IMR-90 (cell line): ENCODE measurements around the gene SERPING1. TPM values are rescaled to one million over a fixed set of nuclear protein-coding genes. Genes with fewer than 3 reads are reported as not detected.
A peak's percentile ranks its signal among the peaks of the same experiment; 100 is the strongest.

Experiments
- ATAC-seq: fragments of 200-7000 bp; cut with Tn5 transposase; 2 replicates; pipeline ENCODE4 v1.9.1; 2020; ENCODE audit warnings: low read depth, mild to moderate bottlenecking, moderate library complexity
- BruUV-seq: library from RNA; stranded (reverse); fragments of 400-500 nt; replicated peaks from 2 replicates; lab custom pipeline; 2021; lab: Mats Ljungman, UMichigan
- CTCF ChIA-PET: fragments of 300-600 bp; formaldehyde crosslinking; extraction: SDS; loops from one replicate; lab custom pipeline; 2021; ENCODE audit warnings: antibody characterized with exemption; lab: Yijun Ruan, JAX
- POLR2A ChIA-PET: fragments of 300-600 bp; sonication (Branson Sonifier 250); formaldehyde crosslinking; loops from one replicate; lab custom pipeline; 2022; ENCODE audit warnings: antibody characterized with exemption; ENCODE audit not compliant: unreplicated experiment; lab: Charles Lee
- DNase-seq: peaks from one replicate; pipeline ENCODE4 v3.0.0; 2013
- H2AFZ ChIP-seq: replicated peaks from 2 replicates; pipeline ENCODE3; 2013; ENCODE audit warnings: low read length, mild to moderate bottlenecking; ENCODE audit not compliant: poor library complexity
- H2AK5ac ChIP-seq: 2 replicates; pipeline ENCODE4 v1.6.1; 2013; ENCODE audit warnings: low read depth, low read length, inconsistent platforms
- H2AK9ac ChIP-seq: replicated peaks from 2 replicates; pipeline ENCODE3; 2013; ENCODE audit warnings: mild to moderate bottlenecking, low read depth, low read length, moderate library complexity; ENCODE audit not compliant: poor library complexity
- H2BK120ac ChIP-seq: 2 replicates; pipeline ENCODE4 v1.6.1; 2013; ENCODE audit warnings: low read depth, low read length, inconsistent platforms
- H2BK15ac ChIP-seq: 3 replicates; pipeline ENCODE4 v1.6.1; 2013; ENCODE audit warnings: low read depth, low read length, inconsistent platforms
- H2BK20ac ChIP-seq: 2 replicates; pipeline ENCODE4 v1.6.1; 2013; ENCODE audit warnings: low read depth, mild to moderate bottlenecking, inconsistent platforms, low read length, moderate library complexity
- H2BK5ac ChIP-seq: 2 replicates; pipeline ENCODE4 v1.6.1; 2013; ENCODE audit warnings: mild to moderate bottlenecking, low read depth, low read length, inconsistent platforms; ENCODE audit not compliant: poor library complexity, severe bottlenecking
- H3K14ac ChIP-seq: replicated peaks from 2 replicates; pipeline ENCODE4 v1.6.1; 2013; ENCODE audit warnings: low read depth, low read length, inconsistent platforms
- H3K18ac ChIP-seq: 2 replicates; pipeline ENCODE4 v1.6.1; 2013; ENCODE audit warnings: low read depth, low read length, control low read depth
- H3K23ac ChIP-seq: 2 replicates; pipeline ENCODE4 v1.6.1; 2013; ENCODE audit warnings: low read depth, low read length, inconsistent platforms
- H3K27ac ChIP-seq: 2 replicates; pipeline ENCODE4 v1.5.1; 2013; ENCODE audit warnings: mild to moderate bottlenecking, control low read depth, low read length; ENCODE audit not compliant: insufficient read depth
- H3K27me3 ChIP-seq: 2 replicates; pipeline ENCODE4 v1.6.1; 2013; ENCODE audit warnings: low read length; ENCODE audit not compliant: control insufficient read depth, insufficient read depth
- H3K36me3 ChIP-seq: 2 replicates; pipeline ENCODE4 v1.6.1; 2013; ENCODE audit warnings: low read length, mixed read lengths; ENCODE audit not compliant: control insufficient read depth, insufficient read depth
- H3K4ac ChIP-seq: 2 replicates; pipeline ENCODE4 v1.6.1; 2013; ENCODE audit warnings: low read depth, low read length, inconsistent platforms
- H3K4me1 ChIP-seq: 2 replicates; pipeline ENCODE4 v1.6.1; 2013; ENCODE audit warnings: low read length, mixed read lengths; ENCODE audit not compliant: control insufficient read depth, insufficient read depth
- H3K4me2 ChIP-seq: 2 replicates; pipeline ENCODE4 v1.6.1; 2013; ENCODE audit warnings: low read depth, mild to moderate bottlenecking, control low read depth, low read length, moderate library complexity
- H3K4me3 ChIP-seq: 2 replicates; pipeline ENCODE4 v1.5.1; 2013; ENCODE audit warnings: low read depth, mild to moderate bottlenecking, control low read depth, low read length, moderate library complexity; ENCODE audit not compliant: insufficient read depth
- H3K56ac ChIP-seq: 2 replicates; pipeline ENCODE4 v1.6.1; 2013; ENCODE audit warnings: low read length, inconsistent platforms; ENCODE audit not compliant: insufficient read depth; ENCODE audit errors: extremely low read depth
- H3K79me1 ChIP-seq, 2 experiments: 2 replicates each; pipeline ENCODE4 v1.6.1; 2013; ENCODE audit warnings: low read length in 2 of 2, inconsistent platforms in 1 of 2, low read depth in 1 of 2
- H3K9ac ChIP-seq: 2 replicates; pipeline ENCODE4 v1.6.1; 2013; ENCODE audit warnings: low read depth, low read length, control low read depth
- H3K9me1 ChIP-seq: 2 replicates; pipeline ENCODE4 v1.6.1; 2013; ENCODE audit warnings: low read length, inconsistent platforms; ENCODE audit not compliant: insufficient read depth
- H3K9me3 ChIP-seq: 2 replicates; pipeline ENCODE4 v1.6.1; 2013; ENCODE audit warnings: low read length; ENCODE audit not compliant: control insufficient read depth, insufficient read depth
- H4K20me1 ChIP-seq: 2 replicates; pipeline ENCODE4 v1.6.1; 2013; ENCODE audit warnings: low read length, inconsistent platforms; ENCODE audit not compliant: insufficient read depth
- H4K5ac ChIP-seq: 2 replicates; pipeline ENCODE4 v1.6.1; 2013; ENCODE audit warnings: mild to moderate bottlenecking, low read depth, low read length, control low read depth
- H4K8ac ChIP-seq, 2 experiments: 2 replicates each; pipeline ENCODE4 v1.6.1; 2013; ENCODE audit warnings: low read depth in 2 of 2, low read length in 2 of 2, control low read depth in 1 of 2, inconsistent platforms in 1 of 2
- H4K91ac ChIP-seq: 2 replicates; pipeline ENCODE4 v1.6.1; 2013; ENCODE audit warnings: low read depth, low read length, inconsistent platforms; ENCODE audit not compliant: insufficient read depth
- BHLHE40 ChIP-seq: fragments of 150-350 bp; IDR thresholded peaks from 2 replicates; pipeline ENCODE4 v1.6.1; 2016; ENCODE audit warnings: mild to moderate bottlenecking, low read depth, low read length
- CEBPB ChIP-seq: IDR thresholded peaks from 2 replicates; pipeline ENCODE4 v1.6.1; 2012; ENCODE audit warnings: low read depth, low read length, improper control_type of control experiment
- CHD1 ChIP-seq: IDR thresholded peaks from 2 replicates; pipeline ENCODE4 v1.6.1; 2012; ENCODE audit warnings: low read depth, low read length, improper control_type of control experiment
- FOS ChIP-seq: fragments of 150-350 bp; IDR thresholded peaks from 2 replicates; pipeline ENCODE4 v1.6.1; 2016; ENCODE audit warnings: low read depth, low read length
- MAFK ChIP-seq: IDR thresholded peaks from 2 replicates; pipeline ENCODE4 v1.6.1; 2012; ENCODE audit warnings: low read depth, low read length, improper control_type of control experiment
- MAZ ChIP-seq: IDR thresholded peaks from 2 replicates; pipeline ENCODE4 v1.6.1; 2012; ENCODE audit warnings: low read depth, mild to moderate bottlenecking, low read length, improper control_type of control experiment, moderate library complexity, borderline replicate concordance
- MXI1 ChIP-seq: IDR thresholded peaks from 2 replicates; pipeline ENCODE4 v1.6.1; 2012; ENCODE audit warnings: low read depth, mild to moderate bottlenecking, low read length, moderate library complexity, borderline replicate concordance
- POLR2A ChIP-seq: IDR thresholded peaks from 2 replicates; pipeline ENCODE4 v1.6.1; 2012; ENCODE audit warnings: mild to moderate bottlenecking, low read depth, low read length
- RAD21 ChIP-seq: IDR thresholded peaks from 2 replicates; pipeline ENCODE4 v1.6.1; 2012; ENCODE audit warnings: low read length, improper control_type of control experiment
- RFX5 ChIP-seq: IDR thresholded peaks from 2 replicates; pipeline ENCODE4 v1.8.0; 2012; ENCODE audit warnings: low read depth, mild to moderate bottlenecking, low read length, moderate library complexity
- SMC3 ChIP-seq: fragments of 150-350 bp; IDR thresholded peaks from 2 replicates; pipeline ENCODE4 v1.6.1; 2016; ENCODE audit warnings: low read depth, mild to moderate bottlenecking, antibody characterized with exemption, low read length, moderate library complexity
- WGBS, 2 experiments: methylation state at CpG; one replicate each; pipeline versions ENCODE4 v1.1.5 to v1.1.7; 2013; ENCODE audit warnings: missing lambda C conversion rate in 2 of 2; ENCODE audit not compliant: insufficient read length in 1 of 2; ENCODE audit errors: extremely low coverage in 2 of 2; 5-methylcytosine and 5-hydroxymethylcytosine counted together
- dilution Hi-C: fragments of 300-500 bp; cut with HindIII; formaldehyde crosslinking; loops from one replicate; pipeline ENCODE4 v1.14.3; 2018; ENCODE audit warnings: low sequenced_read_pairs; ENCODE audit not compliant: unreplicated experiment
- in situ Hi-C: fragments of 300-500 bp; cut with MboI; formaldehyde crosslinking; loops from 3 replicates; pipeline ENCODE4 v1.14.3; 2019; ENCODE audit warnings: low sequenced_read_pairs, inconsistent platforms, mixed read lengths
- intact Hi-C: fragments of 100-400 bp; cut with micrococcal nuclease; formaldehyde crosslinking; loops from 2 replicates; pipeline ENCODE4 v1.10.0; 2022
- polyA plus RNA-seq, 3 experiments: library from polyadenylated mRNA; depleted of rRNA; stranded (reverse); fragments of >200 nt; gene quantifications; 2 replicates each; pipeline ENCODE4 v1.2.3, GENCODE V29; 2012; ENCODE audit warnings: low replicate concordance in 1 of 3
- total RNA-seq: library from RNA; depleted of rRNA; stranded (reverse); fragments of >200 nt; gene quantifications from 2 replicates; pipeline ENCODE4 v1.2.3, GENCODE V29; 2012
- TF ChIP-seq, protein P1 (sequence below): conservative IDR thresholded peaks from 2 replicates; pipeline ENCODE4 v1.5.1; 2012; ENCODE audit warnings: mild to moderate bottlenecking, low read depth, low read length, improper control_type of control experiment
- TF ChIP-seq, protein P2 (sequence below): fragments of 150-350 bp; IDR thresholded peaks from 2 replicates; pipeline ENCODE4 v1.6.1; 2017; ENCODE audit warnings: mild to moderate bottlenecking, antibody characterized with exemption, low read length, low read depth

The SERPING1 gene
- total and polyA plus RNA-seq, 2 of the 4 experiments (the other 2 are of a cell fraction), result 2.0 to 30.7 TPM

DNA sequence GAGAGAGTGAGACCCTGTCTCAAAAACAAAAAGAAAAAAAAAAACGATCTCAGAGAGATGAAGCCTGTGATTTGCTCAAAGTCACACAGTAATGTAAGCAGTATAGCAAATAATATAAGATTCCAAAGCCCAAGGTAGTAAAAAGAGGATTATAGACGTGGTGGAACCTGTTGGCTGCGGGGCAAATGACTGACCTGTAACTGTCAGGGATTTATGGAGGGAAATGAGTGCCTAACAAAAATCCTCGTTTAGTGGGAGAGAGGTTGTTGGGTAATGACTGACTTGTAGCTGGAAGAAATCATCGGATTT lies 59.4 kb downstream of the SERPING1 start:
- WGBS, 2 experiments, result no CpG with 5 or more reads among the region's 5 CpGs

More for the DNA sequence above, 59.4 kb downstream of the SERPING1 start:
- Histone ChIP-seq H2AK5ac (no peak overlapping the region; the same call in 1 of the 2 replicates), H3K18ac (no peak overlapping the region), H3K56ac (peak overlapping the region; percentile 82; the same call in 1 of the 2 replicates), H3K27ac (no peak overlapping the region; the same call in 1 of the 2 replicates), H2BK120ac (no peak overlapping the region), H4K91ac (no peak overlapping the region), H2AK9ac (no peak overlapping the region), H3K9me1 (no peaks in the 10 kb centered on the region), H3K4ac (peak overlapping the region; percentile 76; the same call in 1 of the 2 replicates), H4K20me1 (no peaks in the 10 kb centered on the region; the same call in 1 of the 2 replicates), H3K4me1 (no peaks in the 10 kb centered on the region), H2BK15ac (no peak overlapping the region), H3K4me2 (peak overlapping the region; percentile 82), H2BK20ac (no peak overlapping the region), H3K23ac (peak overlapping the region; percentile 68; the same call in 1 of the 2 replicates), H3K9ac (peak overlapping the region; percentile 83), H3K79me1 (peaks cover 11 to 21% of the 10 kb centered on the region in 2 experiments), H4K8ac (peak overlapping the region; percentile 79 to 97), H4K5ac (peak overlapping the region; percentile 56), H3K36me3 (peaks cover 15% of the 10 kb centered on the region), H2BK5ac (peak overlapping the region; percentile 83), H3K27me3 (no peaks in the 10 kb centered on the region), H2AFZ (peak overlapping the region; percentile 62), H3K14ac (no peak overlapping the region), H3K9me3 (no peaks in the 10 kb centered on the region), H3K4me3 (no peak overlapping the region)
- no peak for DNase-seq
- ATAC-seq, result no peak
- dilution Hi-C loops (no loop called here), intact Hi-C loops (no loop called here), in situ Hi-C loops (no loop called here)
- ChIA-PET CTCF (no interaction called here), POLR2A (no interaction called here)
- no peak for TF ChIP-seq RAD21
- no peak for TF ChIP-seq MXI1
- TF ChIP-seq RFX5, result no peak
- TF ChIP-seq, protein P1, sequence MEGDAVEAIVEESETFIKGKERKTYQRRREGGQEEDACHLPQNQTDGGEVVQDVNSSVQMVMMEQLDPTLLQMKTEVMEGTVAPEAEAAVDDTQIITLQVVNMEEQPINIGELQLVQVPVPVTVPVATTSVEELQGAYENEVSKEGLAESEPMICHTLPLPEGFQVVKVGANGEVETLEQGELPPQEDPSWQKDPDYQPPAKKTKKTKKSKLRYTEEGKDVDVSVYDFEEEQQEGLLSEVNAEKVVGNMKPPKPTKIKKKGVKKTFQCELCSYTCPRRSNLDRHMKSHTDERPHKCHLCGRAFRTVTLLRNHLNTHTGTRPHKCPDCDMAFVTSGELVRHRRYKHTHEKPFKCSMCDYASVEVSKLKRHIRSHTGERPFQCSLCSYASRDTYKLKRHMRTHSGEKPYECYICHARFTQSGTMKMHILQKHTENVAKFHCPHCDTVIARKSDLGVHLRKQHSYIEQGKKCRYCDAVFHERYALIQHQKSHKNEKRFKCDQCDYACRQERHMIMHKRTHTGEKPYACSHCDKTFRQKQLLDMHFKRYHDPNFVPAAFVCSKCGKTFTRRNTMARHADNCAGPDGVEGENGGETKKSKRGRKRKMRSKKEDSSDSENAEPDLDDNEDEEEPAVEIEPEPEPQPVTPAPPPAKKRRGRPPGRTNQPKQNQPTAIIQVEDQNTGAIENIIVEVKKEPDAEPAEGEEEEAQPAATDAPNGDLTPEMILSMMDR, result no peak
- TF ChIP-seq, protein P2, sequence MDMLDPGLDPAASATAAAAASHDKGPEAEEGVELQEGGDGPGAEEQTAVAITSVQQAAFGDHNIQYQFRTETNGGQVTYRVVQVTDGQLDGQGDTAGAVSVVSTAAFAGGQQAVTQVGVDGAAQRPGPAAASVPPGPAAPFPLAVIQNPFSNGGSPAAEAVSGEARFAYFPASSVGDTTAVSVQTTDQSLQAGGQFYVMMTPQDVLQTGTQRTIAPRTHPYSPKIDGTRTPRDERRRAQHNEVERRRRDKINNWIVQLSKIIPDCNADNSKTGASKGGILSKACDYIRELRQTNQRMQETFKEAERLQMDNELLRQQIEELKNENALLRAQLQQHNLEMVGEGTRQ, result no peak
- TF ChIP-seq POLR2A, result no peak
- no peak for TF ChIP-seq FOS
- no peak for TF ChIP-seq BHLHE40
- TF ChIP-seq MAZ, result no peak
- TF ChIP-seq CEBPB, result no peak
- TF ChIP-seq CHD1, result no peak
- TF ChIP-seq MAFK, result no peak
- no peak for TF ChIP-seq SMC3
- no TSS peak for BruUV-seq
